Ovary (tissue), 3 donors: ENCODE measurements around the gene PAK4.

Experiments
- CTCF ChIP-seq, 3 donors: fragments of 450-650 bp in 2 of 3; fragments of 200-600 bp in 1 of 3; IDR thresholded peaks; one replicate each; pipeline versions ENCODE4 v1.5.1 to v1.8.0; 2016 to 2022; ENCODE audit warnings: antibody characterized with exemption in 3 of 3, mild to moderate bottlenecking in 1 of 3
- EP300 ChIP-seq: sonication (generic); formaldehyde crosslinking; IDR thresholded peaks from one replicate; pipeline ENCODE4 v1.6.1; 2017; ENCODE audit warnings: antibody characterized with exemption
- POLR2A ChIP-seq: fragments of 450-650 bp; IDR thresholded peaks from one replicate; pipeline ENCODE4 v1.6.1; 2017; ENCODE audit warnings: antibody characterized with exemption, mild to moderate bottlenecking, moderate library complexity
- donor health status: DM: no; HTN: no; CAD: no.

GRCh38 chr19:39128516-39129079 is 3.0 kb downstream of the PAK4 start:
- TF ChIP-seq CTCF (IDR thresholded peaks at IDR 0.05) (no peak), POLR2A (no peak), EP300 (no peak)
